ENCODE results near the gene MET. TPM values are rescaled to one million over a fixed set of nuclear protein-coding genes. Genes with fewer than 3 reads are reported as not detected.

The MET gene
- total and polyA plus RNA-seq, 2 of the 13 experiments (the other 11 are each of a cell fraction or from before 2014, with no cell fraction given) = 21.8 to 31.5 TPM

- H2AFZ ChIP-seq (ENCODE audit: low read length) = peak overlapping the region; percentile 66
- H3K27me3 ChIP-seq (ENCODE audit: control insufficient read depth in 1 of 2, insufficient read depth in 2 of 2, low read length in 2 of 2) = no peaks in the 10 kb centered on the region
- peak overlapping the region; percentile 81 for H3K4me2 ChIP-seq (ENCODE audit: low read depth, low read length)
- 4% methylated on average over 1 of the region's 1 CpG for WGBS (ENCODE audit: low lambda C conversion rate)
- peaks cover 17% of the 10 kb centered on the region for H3K79me2 ChIP-seq (ENCODE audit: insufficient read depth, low read length)
- intact Hi-C loops (cut with micrococcal nuclease; ENCODE audit: unreplicated experiment) (loop anchor here (1.0 to 10.0 kb wide), 10 partner anchors 37 to 671 kb away; partner anchors contain the start of genes CAV1 and MET), in situ Hi-C loops (cut with HindIII; ENCODE audit: extremely low pct_ligation_motif_present, low pct_unique_long_range_greater_than_20kb) (loop anchor here (5.0 to 25.0 kb wide), 4 partner anchors 137 to 647 kb away; partner anchors contain the start of gene MET)
- H3K36me3 ChIP-seq (replicated peaks in 1 of 2; ENCODE audit: control insufficient read depth in 1 of 2, insufficient read depth in 2 of 2, low read length in 2 of 2) = no peaks in the 10 kb centered on the region
- H3K9me3 ChIP-seq (ENCODE audit: low read length) = no peaks in the 10 kb centered on the region
- DNase-seq (ENCODE audit: low spot score) = peak; percentile 92
- peak; percentile 58 for ATAC-seq
- peak overlapping the region; percentile 71 for H3K9ac ChIP-seq (ENCODE audit: insufficient read depth, low read depth, low read length)
- CTCF ChIA-PET (ENCODE audit: low intra/inter-chr PET ratio, low total read pairs) = interaction anchor here (1.9 to 2.8 kb wide), 3 partner anchors 138 to 218 kb away, joined by 9 to 25 read pairs (median 15); partner anchors contain the start of gene MET
- H4K20me1 ChIP-seq (ENCODE audit: insufficient read depth, low read length) = no peaks in the 10 kb centered on the region
- TSS peak; percentile 90 for BruUV-seq (replicated peaks)
- POLR2A ChIA-PET = interaction anchor here (1.1 to 1.3 kb wide), 5 partner anchors 138 to 218 kb away, joined by 3 to 8 read pairs (median 4); partner anchors contain the start of genes MET and ST7
- peak overlapping the region; percentile 21 to 64 (median 62); a peak in 5 of 6 replicates for H3K4me3 ChIP-seq (replicated peaks in 1 of 3; ENCODE audit: insufficient read depth in 1 of 3, low read depth in 2 of 3, low read length in 3 of 3)
- H3K4me1 ChIP-seq (ENCODE audit: insufficient read depth, low read length) = peaks cover 87% of the 10 kb centered on the region
- FAIRE-seq = peak; percentile 82
- H3K27ac ChIP-seq (ENCODE audit: extremely low read length, insufficient read depth, low read length) = peak overlapping the region; percentile 96
- TF ChIP-seq AGO1 (IDR thresholded peaks at IDR 0.05; ENCODE audit: low read depth, low read length, poor library complexity, severe bottlenecking) (no peak), ZGPAT (CRISPR knock-in tag; IDR thresholded peaks at IDR 0.05) (peak; percentile 56), NR2F6 (IDR thresholded peaks at IDR 0.05) (peak; percentile 78), NR2F6 (CRISPR knock-in tag; IDR thresholded peaks at IDR 0.05) (peak; percentile 64; the same call in 1 of the 2 replicates), KDM6A (CRISPR knock-in tag; IDR thresholded peaks at IDR 0.05; ENCODE audit: low read depth) (peak; percentile 72), STAG1 (CRISPR knock-in tag; IDR thresholded peaks at IDR 0.05) (peak; percentile 85), ZNF503 (CRISPR knock-in tag; IDR thresholded peaks at IDR 0.05) (0 out of 2 replicates have a peak, but pooled peaks have one; percentile 35), ZNF512B (CRISPR knock-in tag; IDR thresholded peaks at IDR 0.05; ENCODE audit: borderline replicate concordance) (0 out of 2 replicates have a peak, but pooled peaks have one; percentile 80), SMAD3 (CRISPR knock-in tag; IDR thresholded peaks at IDR 0.05) (peak; percentile 76), HNF4A (CRISPR knock-in tag; IDR thresholded peaks at IDR 0.05) (peak; percentile 94), TBL1XR1 (IDR thresholded peaks at IDR 0.05; ENCODE audit: borderline replicate concordance, low read length, partially characterized antibody) (peak; percentile 22), ONECUT2 (CRISPR knock-in tag; IDR thresholded peaks at IDR 0.05) (peak; percentile 85), ZNF777 (CRISPR knock-in tag; IDR thresholded peaks at IDR 0.05) (no peak), HOMEZ (CRISPR knock-in tag; IDR thresholded peaks at IDR 0.05; ENCODE audit: low read depth) (peak; percentile 54; the same call in 1 of the 2 replicates), HES4 (CRISPR knock-in tag; IDR thresholded peaks at IDR 0.05; ENCODE audit: borderline replicate concordance) (no peak), ZKSCAN1 (IDR thresholded peaks at IDR 0.05; ENCODE audit: low read length) (no peak), HHEX (CRISPR knock-in tag; IDR thresholded peaks at IDR 0.05) (peak; percentile 80)
These were observed 137.8 kb downstream of the MET start for GRCh38 chr7:116809636-116810266.

Data from HepG2 (cell line).